SK-N-SH treated with all-trans-retinoic acid at 6 μM for 48 hours (cell line): ENCODE measurements around the gene SCN9A.

Experiments
- ATAC-seq: fragments of 200-7000 bp; cut with Tn5 transposase; 3 replicates; pipeline ENCODE4 v1.9.1; 2020; ENCODE audit warnings: mild to moderate bottlenecking, moderate library complexity
- ARNTL ChIP-seq: fragments of 450-650 bp; formaldehyde crosslinking; IDR thresholded peaks from 2 replicates; pipeline ENCODE4 v1.5.0; 2020; ENCODE audit warnings: low read depth, mild to moderate bottlenecking, moderate library complexity, borderline replicate concordance
- CSDC2 ChIP-seq: fragments of 250-450 bp; sonication (Bioruptor Pico); IDR thresholded peaks from 2 replicates; pipeline ENCODE4 v1.5.0; 2020; ENCODE audit warnings: mild to moderate bottlenecking, moderate library complexity
- ESRRG ChIP-seq: fragments of 250-450 bp; sonication (Bioruptor Pico); IDR thresholded peaks from 2 replicates; pipeline ENCODE4 v1.6.1; 2021; ENCODE audit warnings: mild to moderate bottlenecking
- GLIS3 ChIP-seq: fragments of 250-450 bp; sonication (Bioruptor Pico); IDR thresholded peaks from 2 replicates; pipeline ENCODE4 v1.5.0; 2020; ENCODE audit warnings: mild to moderate bottlenecking, moderate library complexity
- ISL1 ChIP-seq: fragments of 250-450 bp; sonication (Bioruptor Pico); IDR thresholded peaks from 2 replicates; pipeline ENCODE4 v2.1.2; 2022; ENCODE audit warnings: mild to moderate bottlenecking, moderate library complexity
- OSR1 ChIP-seq: fragments of 250-450 bp; sonication (Bioruptor Pico); IDR thresholded peaks from 2 replicates; pipeline ENCODE4 v1.8.0; 2022; ENCODE audit warnings: moderate library complexity, mild to moderate bottlenecking, inconsistent platforms
- PATZ1 ChIP-seq: fragments of 250-450 bp; sonication (Bioruptor Pico); IDR thresholded peaks from 2 replicates; pipeline ENCODE4 v1.8.0; 2020; ENCODE audit warnings: mild to moderate bottlenecking, moderate library complexity, borderline replicate concordance
- POU6F1 ChIP-seq: fragments of 250-450 bp; sonication (Bioruptor Pico); IDR thresholded peaks from 2 replicates; pipeline ENCODE4 v1.8.0; 2021; ENCODE audit warnings: low read depth, mild to moderate bottlenecking, moderate library complexity, borderline replicate concordance
- PPARA ChIP-seq: fragments of 250-450 bp; sonication (Bioruptor Pico); IDR thresholded peaks from 2 replicates; pipeline ENCODE4 v1.5.0; 2020; ENCODE audit warnings: mild to moderate bottlenecking, borderline replicate concordance
- RARB ChIP-seq: fragments of 250-450 bp; sonication (Bioruptor Pico); IDR thresholded peaks from 2 replicates; pipeline ENCODE4 v1.8.0; 2021; ENCODE audit warnings: mild to moderate bottlenecking, moderate library complexity
- SNAI2 ChIP-seq: fragments of 250-450 bp; sonication (Bioruptor Pico); IDR thresholded peaks from 2 replicates; pipeline ENCODE4 v1.5.0; 2020; ENCODE audit warnings: mild to moderate bottlenecking, moderate library complexity
- TCF4 ChIP-seq: fragments of 250-450 bp; sonication (Bioruptor Pico); IDR thresholded peaks from 2 replicates; pipeline ENCODE4 v1.8.0; 2021; ENCODE audit warnings: mild to moderate bottlenecking, moderate library complexity, borderline replicate concordance
- TOX ChIP-seq: fragments of 250-450 bp; sonication (Bioruptor Pico); IDR thresholded peaks from 2 replicates; pipeline ENCODE4 v1.8.0; 2021; ENCODE audit warnings: mild to moderate bottlenecking, moderate library complexity, borderline replicate concordance
- ZC3H10 ChIP-seq: fragments of 250-450 bp; sonication (Bioruptor Pico); IDR thresholded peaks from 2 replicates; pipeline ENCODE4 v1.5.1; 2021; ENCODE audit warnings: mild to moderate bottlenecking, moderate library complexity
- ZFP30 ChIP-seq: fragments of 450-650 bp; formaldehyde crosslinking; IDR thresholded peaks from 2 replicates; pipeline ENCODE4 v1.5.0; 2022; ENCODE audit warnings: mild to moderate bottlenecking, moderate library complexity
- ZNF565 ChIP-seq: fragments of 450-650 bp; formaldehyde crosslinking; conservative IDR thresholded peaks from 2 replicates; pipeline ENCODE4 v1.5.0; 2020; ENCODE audit warnings: low read depth, mild to moderate bottlenecking, moderate library complexity
- ZNF70 ChIP-seq: fragments of 450-650 bp; formaldehyde crosslinking; IDR thresholded peaks from 2 replicates; pipeline ENCODE4 v1.5.0; 2020; ENCODE audit warnings: mild to moderate bottlenecking, moderate library complexity
- ZNF8 ChIP-seq: fragments of 450-650 bp; formaldehyde crosslinking; IDR thresholded peaks from 2 replicates; pipeline ENCODE4 v1.5.0; 2020; ENCODE audit warnings: mild to moderate bottlenecking, moderate library complexity
- TF ChIP-seq, protein P1 (sequence below): fragments of 250-450 bp; sonication (Bioruptor Pico); IDR thresholded peaks from 2 replicates; pipeline ENCODE4 v1.5.1; 2020; ENCODE audit warnings: low read depth, mild to moderate bottlenecking, moderate library complexity
- TF ChIP-seq, protein P2 (sequence below): fragments of 250-450 bp; sonication (Bioruptor Pico); IDR thresholded peaks from 2 replicates; pipeline ENCODE4 v1.5.1; 2021; ENCODE audit warnings: mild to moderate bottlenecking, moderate library complexity
- TF ChIP-seq, protein P3 (sequence below): fragments of 250-450 bp; sonication (Bioruptor Pico); IDR thresholded peaks from 2 replicates; pipeline ENCODE4 v1.5.0; 2020; ENCODE audit warnings: mild to moderate bottlenecking, moderate library complexity

The SCN9A gene

GRCh38 chr2:166302036-166302435 is 73.7 kb downstream of the SCN9A start:
- TF ChIP-seq, protein P1, sequence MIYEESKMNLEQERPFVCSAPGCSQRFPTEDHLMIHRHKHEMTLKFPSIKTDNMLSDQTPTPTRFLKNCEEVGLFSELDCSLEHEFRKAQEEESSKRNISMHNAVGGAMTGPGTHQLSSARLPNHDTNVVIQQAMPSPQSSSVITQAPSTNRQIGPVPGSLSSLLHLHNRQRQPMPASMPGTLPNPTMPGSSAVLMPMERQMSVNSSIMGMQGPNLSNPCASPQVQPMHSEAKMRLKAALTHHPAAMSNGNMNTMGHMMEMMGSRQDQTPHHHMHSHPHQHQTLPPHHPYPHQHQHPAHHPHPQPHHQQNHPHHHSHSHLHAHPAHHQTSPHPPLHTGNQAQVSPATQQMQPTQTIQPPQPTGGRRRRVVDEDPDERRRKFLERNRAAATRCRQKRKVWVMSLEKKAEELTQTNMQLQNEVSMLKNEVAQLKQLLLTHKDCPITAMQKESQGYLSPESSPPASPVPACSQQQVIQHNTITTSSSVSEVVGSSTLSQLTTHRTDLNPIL = no peak
- TF ChIP-seq ZC3H10 (CRISPR knock-in tag) = no peak
- TF ChIP-seq ZNF565 = no peak
- TF ChIP-seq SNAI2 = no peak
- TF ChIP-seq ZFP30 = no peak
- no peak for TF ChIP-seq PPARA (CRISPR knock-in tag)
- no peak for TF ChIP-seq OSR1
- no peak for TF ChIP-seq ISL1 (CRISPR knock-in tag)
- TF ChIP-seq ZNF70 (CRISPR knock-in tag) = no peak
- no peak for TF ChIP-seq TOX (CRISPR knock-in tag)
- no peak for TF ChIP-seq ZNF8 (CRISPR knock-in tag)
- no peak for TF ChIP-seq TCF4 (CRISPR knock-in tag)
- TF ChIP-seq PATZ1 (CRISPR knock-in tag) = no peak
- no peak for TF ChIP-seq ESRRG
- TF ChIP-seq ARNTL = no peak
- no peak for TF ChIP-seq GLIS3
- no peak for ATAC-seq

- no peak for TF ChIP-seq OSR1
- TF ChIP-seq, protein P2, sequence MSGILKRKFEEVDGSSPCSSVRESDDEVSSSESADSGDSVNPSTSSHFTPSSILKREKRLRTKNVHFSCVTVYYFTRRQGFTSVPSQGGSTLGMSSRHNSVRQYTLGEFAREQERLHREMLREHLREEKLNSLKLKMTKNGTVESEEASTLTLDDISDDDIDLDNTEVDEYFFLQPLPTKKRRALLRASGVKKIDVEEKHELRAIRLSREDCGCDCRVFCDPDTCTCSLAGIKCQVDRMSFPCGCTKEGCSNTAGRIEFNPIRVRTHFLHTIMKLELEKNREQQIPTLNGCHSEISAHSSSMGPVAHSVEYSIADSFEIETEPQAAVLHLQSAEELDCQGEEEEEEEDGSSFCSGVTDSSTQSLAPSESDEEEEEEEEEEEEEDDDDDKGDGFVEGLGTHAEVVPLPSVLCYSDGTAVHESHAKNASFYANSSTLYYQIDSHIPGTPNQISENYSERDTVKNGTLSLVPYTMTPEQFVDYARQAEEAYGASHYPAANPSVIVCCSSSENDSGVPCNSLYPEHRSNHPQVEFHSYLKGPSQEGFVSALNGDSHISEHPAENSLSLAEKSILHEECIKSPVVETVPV = no peak
- ATAC-seq = no peak
Measured at GRCh38 chr2:166297951-166298350, 77.8 kb downstream of the SCN9A start.

- TF ChIP-seq ZNF70 (CRISPR knock-in tag) (no peak), ZNF565 (no peak), PATZ1 (CRISPR knock-in tag) (no peak), ESRRG (no peak), ISL1 (CRISPR knock-in tag) (no peak), ZFP30 (no peak), TCF4 (CRISPR knock-in tag) (no peak)
- ATAC-seq = no peak
Measured at GRCh38 chr2:166293984-166294383, 81.8 kb downstream of the SCN9A start.

- no peak for ATAC-seq
- TF ChIP-seq, protein P2 = no peak
- no peak for TF ChIP-seq TCF4 (CRISPR knock-in tag)
- no peak for TF ChIP-seq TOX (CRISPR knock-in tag)
- TF ChIP-seq ZNF70 (CRISPR knock-in tag) = no peak
- no peak for TF ChIP-seq ZNF565
- TF ChIP-seq OSR1 = no peak
- TF ChIP-seq, protein P1 = no peak
- no peak for TF ChIP-seq PPARA (CRISPR knock-in tag)
- no peak for TF ChIP-seq ARNTL
- no peak for TF ChIP-seq GLIS3
- TF ChIP-seq SNAI2 = no peak
- TF ChIP-seq CSDC2 (CRISPR knock-in tag) = no peak
- TF ChIP-seq POU6F1 (CRISPR knock-in tag) = no peak
- TF ChIP-seq ESRRG = no peak
- TF ChIP-seq ZNF8 (CRISPR knock-in tag) = no peak
- no peak for TF ChIP-seq RARB
- TF ChIP-seq, protein P3, sequence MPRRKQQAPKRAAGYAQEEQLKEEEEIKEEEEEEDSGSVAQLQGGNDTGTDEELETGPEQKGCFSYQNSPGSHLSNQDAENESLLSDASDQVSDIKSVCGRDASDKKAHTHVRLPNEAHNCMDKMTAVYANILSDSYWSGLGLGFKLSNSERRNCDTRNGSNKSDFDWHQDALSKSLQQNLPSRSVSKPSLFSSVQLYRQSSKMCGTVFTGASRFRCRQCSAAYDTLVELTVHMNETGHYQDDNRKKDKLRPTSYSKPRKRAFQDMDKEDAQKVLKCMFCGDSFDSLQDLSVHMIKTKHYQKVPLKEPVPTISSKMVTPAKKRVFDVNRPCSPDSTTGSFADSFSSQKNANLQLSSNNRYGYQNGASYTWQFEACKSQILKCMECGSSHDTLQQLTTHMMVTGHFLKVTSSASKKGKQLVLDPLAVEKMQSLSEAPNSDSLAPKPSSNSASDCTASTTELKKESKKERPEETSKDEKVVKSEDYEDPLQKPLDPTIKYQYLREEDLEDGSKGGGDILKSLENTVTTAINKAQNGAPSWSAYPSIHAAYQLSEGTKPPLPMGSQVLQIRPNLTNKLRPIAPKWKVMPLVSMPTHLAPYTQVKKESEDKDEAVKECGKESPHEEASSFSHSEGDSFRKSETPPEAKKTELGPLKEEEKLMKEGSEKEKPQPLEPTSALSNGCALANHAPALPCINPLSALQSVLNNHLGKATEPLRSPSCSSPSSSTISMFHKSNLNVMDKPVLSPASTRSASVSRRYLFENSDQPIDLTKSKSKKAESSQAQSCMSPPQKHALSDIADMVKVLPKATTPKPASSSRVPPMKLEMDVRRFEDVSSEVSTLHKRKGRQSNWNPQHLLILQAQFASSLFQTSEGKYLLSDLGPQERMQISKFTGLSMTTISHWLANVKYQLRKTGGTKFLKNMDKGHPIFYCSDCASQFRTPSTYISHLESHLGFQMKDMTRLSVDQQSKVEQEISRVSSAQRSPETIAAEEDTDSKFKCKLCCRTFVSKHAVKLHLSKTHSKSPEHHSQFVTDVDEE (CRISPR knock-in tag) = no peak
- no peak for TF ChIP-seq ZC3H10 (CRISPR knock-in tag)
- TF ChIP-seq, all 23 proteins: peak for 0
Measured at GRCh38 chr2:166285215-166285614, 90.5 kb downstream of the SCN9A start.
